Effector CD8-positive, alpha-beta T cell (primary cell): ENCODE measurements around the gene ZDHHC24.
"Not testable (repeated sequence)": the region's sequence is repeated elsewhere in the genome, so short reads cannot be mapped to it uniquely, and the experiment has no call there.

ENCODE experiments used
- DNase-seq: peaks from one replicate; lab custom pipeline; 2025; lab: John Stamatoyannopoulos, UW

ZDHHC24 gene

GRCh38 chr11:66544952-66545351, 896 bp downstream of the ZDHHC24 start:
- DNase-seq, result not testable (repeated sequence)

GRCh38 chr11:66543263-66544107, 2.4 kb downstream of the ZDHHC24 start:
- DNase-seq, result peak; percentile 40

- no peak for DNase-seq
These were observed 3.5 kb downstream of the ZDHHC24 start for GRCh38 chr11:66542362-66542761.

- DNase-seq, result no peak
These were observed 4.0 kb downstream of the ZDHHC24 start for GRCh38 chr11:66541892-66542291.

- not testable (repeated sequence) for DNase-seq
These were observed 5.2 kb downstream of the ZDHHC24 start for GRCh38 chr11:66540598-66540997.

GRCh38 chr11:66539870-66540213, 6.0 kb downstream of the ZDHHC24 start:
- no peak for DNase-seq

- DNase-seq, result no peak
These were observed 6.5 kb downstream of the ZDHHC24 start for GRCh38 chr11:66539170-66539869.

- DNase-seq, result no peak
These were observed 13.1 kb downstream of the ZDHHC24 start for GRCh38 chr11:66532784-66533183.

- DNase-seq, result no peak
These were observed 14.0 kb downstream of the ZDHHC24 start for GRCh38 chr11:66531841-66532240.

- DNase-seq, result no peak
These were observed 14.7 kb downstream of the ZDHHC24 start for GRCh38 chr11:66530927-66531709.

GRCh38 chr11:66529655-66530054, 16.2 kb downstream of the ZDHHC24 start:
- DNase-seq, result no peak

GRCh38 chr11:66529069-66529468, 16.8 kb downstream of the ZDHHC24 start:
- DNase-seq, result no peak

- DNase-seq, result no peak
These were observed 21.4 kb downstream of the ZDHHC24 start for GRCh38 chr11:66524304-66525040.

GRCh38 chr11:66523611-66524010, 22.2 kb downstream of the ZDHHC24 start:
- DNase-seq, result no peak

GRCh38 chr11:66510990-66511339, 34.9 kb downstream of the ZDHHC24 start:
- no peak for DNase-seq

- DNase-seq, result peak; percentile 69
These were observed 35.4 kb downstream of the ZDHHC24 start, which contains the start of gene BBS1 for GRCh38 chr11:66510271-66510989. Gene BBS1 (plus strand): TSS chr11:66510635. CDS start chr11:66510660, 25 bp downstream.

GRCh38 chr11:66509131-66509561, 36.7 kb downstream of the ZDHHC24 start:
- no peak for DNase-seq

- DNase-seq, result no peak
These were observed 40.5 kb downstream of the ZDHHC24 start for GRCh38 chr11:66505276-66505816.

- DNase-seq, result no peak
These were observed 47.3 kb downstream of the ZDHHC24 start for GRCh38 chr11:66498506-66498905.

GRCh38 chr11:66497206-66497605, 48.6 kb downstream of the ZDHHC24 start:
- DNase-seq, result no peak

GRCh38 chr11:66495401-66495854, 50.4 kb downstream of the ZDHHC24 start:
- DNase-seq, result no peak
